ENCODE data around the gene TCF12.
"Not testable (repeated sequence)": the region's sequence is repeated elsewhere in the genome, so short reads cannot be mapped to it uniquely, and the experiment has no call there.

The TCF12 gene

DNA sequence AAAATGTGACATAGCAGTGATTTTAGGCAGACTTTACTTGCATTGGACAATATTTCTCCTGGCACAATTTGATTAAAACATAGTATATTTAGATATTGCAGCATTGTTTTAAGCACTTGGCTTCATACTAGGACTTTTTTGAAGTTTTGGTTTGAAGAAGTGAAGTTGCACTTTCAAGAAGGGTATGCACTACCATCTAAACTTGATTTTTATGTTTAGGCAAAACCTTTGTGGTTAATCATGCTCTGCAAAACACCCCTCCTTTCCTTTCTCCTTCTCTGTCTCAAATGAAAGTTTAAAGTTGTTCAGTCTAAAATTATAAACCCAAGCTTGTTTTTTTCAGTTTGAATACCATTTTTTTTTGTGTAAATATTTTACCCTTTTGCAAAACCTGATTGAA, 173.8 kb downstream of the TCF12 start:
- DNase-seq (ENCODE audit: low read depth, low spot score): no peak

DNA sequence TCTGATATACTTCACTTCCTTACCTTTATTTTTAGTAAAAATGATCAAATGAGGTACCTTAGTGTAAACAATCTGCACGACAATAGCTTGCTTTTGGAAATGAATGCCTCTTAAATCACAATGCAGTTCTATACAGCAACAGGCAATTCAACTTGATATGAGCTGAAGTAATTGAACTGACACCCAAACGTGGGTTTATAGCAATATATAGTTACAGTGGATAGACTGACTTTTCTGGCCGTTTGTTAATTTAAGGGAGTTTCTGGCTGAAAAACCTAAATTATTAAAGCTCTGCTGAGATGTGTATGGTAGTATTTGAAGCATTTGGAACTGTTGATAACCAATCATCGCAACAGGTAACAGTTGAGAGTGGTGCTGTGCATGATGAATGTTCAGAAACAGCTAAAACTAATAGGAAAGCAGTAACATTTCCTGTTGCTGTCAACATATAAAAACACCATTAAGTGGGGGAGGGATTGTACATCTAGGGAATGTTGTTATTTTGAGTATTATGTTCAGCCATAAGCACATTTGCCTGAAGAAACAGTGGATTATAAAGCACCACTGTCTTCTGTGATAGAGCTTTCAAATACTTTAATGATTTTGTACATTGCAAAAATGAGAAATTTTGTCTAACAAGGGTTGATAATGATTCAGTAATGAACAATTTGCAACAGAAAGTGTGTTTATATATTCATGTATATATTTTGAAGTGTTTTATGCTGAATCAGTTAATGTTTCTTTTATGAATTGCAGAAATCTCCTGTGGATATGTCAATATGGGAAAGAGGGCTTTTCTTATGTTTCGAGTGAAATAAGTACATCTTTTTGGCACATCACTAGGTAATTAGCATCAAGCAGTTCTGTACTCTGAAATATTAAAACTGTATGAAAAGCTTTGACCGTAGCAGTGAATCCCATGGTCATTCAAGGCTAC, 176.1 kb downstream of the TCF12 start:
- no peak for DNase-seq (ENCODE audit: low read depth, low spot score)

DNA sequence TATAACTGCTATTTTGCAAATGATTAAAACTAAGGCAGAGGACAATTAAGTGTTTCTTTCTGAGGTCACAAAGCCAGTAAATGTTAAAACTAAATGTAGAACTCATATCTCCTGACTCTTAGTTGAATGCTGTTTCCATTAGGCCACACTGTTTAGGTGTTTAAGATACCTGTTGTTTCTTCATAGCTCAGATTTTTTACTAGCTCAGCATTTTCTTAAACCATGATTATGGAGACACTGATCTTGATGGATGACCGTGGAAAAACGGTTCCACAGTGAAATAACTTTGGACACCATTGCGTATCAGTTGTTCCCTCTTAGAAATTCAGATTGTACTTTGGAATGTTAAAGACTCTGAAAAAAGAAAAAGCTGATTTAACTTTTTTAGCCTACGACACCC, 177.5 kb downstream of the TCF12 start:
- DNase-seq (ENCODE audit: low read depth, low spot score): no peak

DNA sequence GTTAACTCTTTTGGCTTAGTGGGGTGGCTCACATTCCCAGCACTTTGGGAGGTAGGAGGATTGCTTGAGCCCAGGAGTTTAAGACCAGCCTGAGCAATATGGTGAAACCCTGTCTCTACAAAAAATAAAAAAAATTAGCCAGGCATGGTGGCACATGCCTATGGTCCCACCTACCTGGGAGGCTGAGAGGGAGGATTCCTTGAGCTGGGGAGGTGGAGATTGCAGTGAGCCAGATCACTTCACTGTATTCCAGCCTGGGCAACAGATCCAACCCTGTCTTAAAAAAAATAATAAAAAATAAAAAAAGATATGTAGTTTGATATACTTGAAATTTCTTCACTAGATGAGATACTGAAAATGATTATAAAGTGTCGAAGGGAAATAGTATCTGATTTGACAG, 178.8 kb downstream of the TCF12 start:
- no peak for DNase-seq (ENCODE audit: low read depth, low spot score)

DNA sequence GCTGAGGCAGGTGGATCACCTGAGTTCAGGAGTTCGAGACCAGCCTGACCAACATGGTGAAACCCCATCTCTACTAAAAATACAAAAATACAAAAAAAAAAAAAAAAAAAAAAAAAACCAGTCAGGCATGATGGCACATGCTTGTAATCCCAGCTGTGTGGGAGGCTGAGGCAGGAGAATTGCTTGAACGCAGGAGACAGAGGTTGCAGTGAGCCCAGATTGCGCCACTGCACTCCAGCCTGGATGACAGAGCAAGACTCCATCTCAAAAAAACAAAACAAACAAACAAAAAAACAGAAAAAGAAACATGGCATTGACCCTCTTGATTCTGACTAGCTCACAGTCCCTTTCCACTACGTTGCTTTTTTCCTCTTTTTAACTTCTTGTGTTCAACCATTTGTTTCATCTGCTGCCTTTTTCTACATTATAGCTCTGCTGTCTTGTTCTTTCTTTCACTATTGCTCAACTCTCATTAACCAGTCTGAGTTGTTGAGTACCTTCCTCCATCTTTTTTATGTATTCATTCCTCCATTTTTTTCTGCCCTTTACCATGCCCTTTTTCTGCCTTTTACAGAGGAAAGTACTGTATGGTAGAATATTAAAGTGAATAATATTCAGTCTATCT, 179.6 kb downstream of the TCF12 start:
- not testable (repeated sequence) for DNase-seq (ENCODE audit: low read depth, low spot score)

DNA sequence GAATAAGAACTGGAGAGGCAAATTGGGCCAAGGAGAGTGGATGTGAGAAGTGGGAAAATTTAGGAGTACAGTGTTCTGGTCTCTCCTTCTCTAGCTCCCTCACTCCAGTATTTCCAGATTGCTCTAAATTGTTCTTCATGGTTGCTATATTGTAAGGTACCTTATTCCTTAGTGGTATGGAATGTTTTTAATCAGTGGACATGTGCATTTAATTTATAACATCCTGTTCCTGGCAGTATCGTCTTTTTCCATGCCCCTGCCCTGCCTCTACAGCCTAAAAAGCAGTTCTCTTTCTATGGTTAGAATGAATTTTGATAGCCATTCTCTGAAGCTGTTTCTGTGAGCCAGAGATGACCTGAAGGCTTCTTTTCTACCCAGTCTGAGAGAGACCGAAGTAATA, 180.5 kb downstream of the TCF12 start:
- DNase-seq (ENCODE audit: low read depth, low spot score): no peak

DNA sequence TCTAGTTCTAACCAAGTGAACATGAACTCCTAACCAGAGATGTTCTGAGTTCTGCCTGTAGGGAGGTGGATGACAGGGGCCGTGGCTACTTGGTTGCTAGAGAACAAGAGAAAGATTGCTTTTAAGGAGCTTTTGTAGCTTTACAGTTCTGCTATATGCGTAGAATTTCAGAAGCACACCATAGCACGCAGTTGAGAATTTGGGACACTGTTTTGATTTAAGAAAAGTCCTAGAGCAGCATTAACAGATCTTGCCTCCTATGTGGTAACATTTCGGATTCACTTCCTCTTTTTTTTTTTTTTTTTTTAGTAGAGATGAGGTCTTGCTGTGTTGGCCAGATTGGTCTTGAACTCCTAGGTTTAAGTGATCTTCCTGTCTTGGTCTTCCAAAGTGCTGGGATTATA, 181.7 kb downstream of the TCF12 start:
- no peak for DNase-seq (ENCODE audit: low read depth, low spot score)

DNA sequence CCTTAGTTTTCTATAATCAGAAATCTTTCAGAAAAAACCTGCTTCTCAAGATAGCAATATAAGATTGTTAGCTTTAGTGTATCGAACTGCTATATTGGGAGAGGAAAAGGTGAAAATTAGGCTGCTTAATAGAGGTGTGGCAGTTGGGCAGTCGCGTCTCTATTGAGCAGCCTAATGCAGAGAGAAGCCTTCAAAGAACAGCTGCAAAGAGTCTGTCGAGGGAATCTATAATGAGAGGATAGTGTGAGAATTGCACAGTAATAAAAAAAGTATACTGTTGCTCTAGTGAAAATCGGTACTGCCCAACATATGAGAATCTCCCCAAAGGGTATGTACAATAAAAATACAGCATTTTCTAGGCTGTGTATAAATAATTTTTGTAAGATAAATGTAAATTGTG, 184.4 kb downstream of the TCF12 start:
- no peak for DNase-seq (ENCODE audit: low read depth, low spot score)

DNA sequence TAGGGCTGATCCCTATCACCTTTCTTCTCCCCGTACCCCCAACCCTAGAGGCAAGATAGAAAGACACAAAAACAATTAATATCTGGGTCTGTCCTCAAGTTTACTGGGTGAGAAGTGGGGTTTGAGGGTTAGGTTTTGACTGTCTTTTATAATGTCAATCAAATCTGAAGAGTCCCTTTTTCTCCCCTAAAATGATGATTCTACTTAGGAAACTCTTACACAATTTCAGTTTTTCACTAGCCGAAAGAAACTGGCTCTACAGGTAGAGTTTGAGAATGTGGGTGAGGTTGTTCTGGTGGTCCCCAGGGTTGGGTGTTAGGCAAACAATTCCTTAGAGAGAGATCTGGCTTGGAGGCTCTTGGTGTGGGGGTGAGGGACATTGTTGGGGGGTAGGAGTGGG, 189.9 kb downstream of the TCF12 start:
- no peak for DNase-seq (ENCODE audit: low read depth, low spot score)

DNA sequence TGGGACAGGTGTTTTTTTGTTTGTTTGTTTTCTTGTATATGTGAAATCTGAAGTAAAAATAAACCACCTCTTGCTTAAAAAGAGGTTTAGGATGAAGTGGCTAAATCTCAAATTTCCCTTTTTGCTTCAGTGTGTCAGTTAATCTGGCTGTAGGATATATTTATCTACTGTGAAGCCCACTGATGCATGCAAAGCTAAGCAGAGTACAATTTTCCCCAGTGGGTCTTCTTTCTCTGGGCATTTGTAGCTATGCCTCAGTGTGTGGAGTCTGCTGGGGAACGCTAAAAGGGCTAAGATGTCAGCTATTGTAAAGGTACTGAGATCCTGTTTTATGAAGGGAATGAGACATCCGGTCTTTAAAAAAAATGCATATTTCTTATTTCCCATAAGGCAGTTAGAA, 190.6 kb downstream of the TCF12 start:
- no peak for DNase-seq (ENCODE audit: low read depth, low spot score)

DNA sequence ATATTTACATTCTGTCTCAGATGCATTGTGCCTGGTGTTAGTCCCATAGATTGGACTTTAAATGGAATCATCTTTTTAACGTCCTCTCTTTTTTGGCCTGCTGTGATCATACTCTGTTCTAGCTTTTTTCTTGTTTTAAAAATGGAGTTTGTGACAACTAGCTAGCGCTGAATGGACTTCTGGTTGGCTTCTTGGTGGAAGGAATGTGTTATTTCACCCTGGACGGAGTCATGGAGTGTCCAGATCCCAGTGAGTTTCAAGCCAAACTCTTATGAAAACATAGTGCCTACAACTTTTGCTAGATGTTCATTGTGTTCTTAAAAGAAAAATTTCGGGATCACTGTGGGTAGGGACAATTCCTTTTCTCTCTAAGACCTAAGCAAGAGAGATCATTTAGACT, 192.6 kb downstream of the TCF12 start:
- DNase-seq (ENCODE audit: low read depth, low spot score): no peak

DNA sequence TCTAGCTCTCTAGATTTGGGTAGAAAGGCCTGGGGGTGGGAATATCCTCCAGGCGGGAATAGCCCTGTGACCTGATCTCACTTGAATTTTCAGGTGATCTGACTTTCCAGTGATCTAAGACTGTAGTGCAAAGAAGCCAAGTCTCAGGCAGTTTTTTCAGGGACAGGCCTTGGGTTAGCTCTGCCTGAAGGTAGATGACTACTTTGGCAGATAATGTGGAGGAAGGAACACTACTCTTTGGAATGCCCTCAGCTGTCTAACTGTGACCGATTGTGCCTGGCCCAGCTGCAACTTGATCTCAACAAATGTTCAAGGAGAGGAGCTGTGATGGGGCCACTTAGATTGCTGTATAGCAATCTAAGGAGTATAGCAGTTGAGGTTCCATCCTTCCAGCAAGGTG, 193.7 kb downstream of the TCF12 start:
- no peak for DNase-seq (ENCODE audit: low read depth, low spot score)

DNA sequence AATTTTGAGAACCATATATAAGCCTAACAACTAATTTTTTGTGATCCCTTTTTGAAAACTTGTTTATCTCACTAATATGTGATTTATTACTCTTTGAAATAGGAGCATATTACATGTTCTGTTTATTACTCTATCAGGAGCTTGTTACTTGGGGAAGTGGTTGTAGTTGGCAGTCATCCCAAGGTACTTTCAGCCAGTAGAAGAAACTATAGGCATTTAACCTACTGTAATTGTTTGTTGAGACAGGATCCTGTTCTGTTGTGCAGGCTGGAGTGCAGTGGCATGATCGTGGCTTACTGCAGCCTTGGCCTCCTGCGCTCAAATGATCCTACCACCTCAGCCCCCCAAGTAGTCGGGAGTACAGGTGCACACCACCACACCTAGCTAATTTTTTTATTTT, 195.6 kb downstream of the TCF12 start:
- no peak for DNase-seq (ENCODE audit: low read depth, low spot score)

DNA sequence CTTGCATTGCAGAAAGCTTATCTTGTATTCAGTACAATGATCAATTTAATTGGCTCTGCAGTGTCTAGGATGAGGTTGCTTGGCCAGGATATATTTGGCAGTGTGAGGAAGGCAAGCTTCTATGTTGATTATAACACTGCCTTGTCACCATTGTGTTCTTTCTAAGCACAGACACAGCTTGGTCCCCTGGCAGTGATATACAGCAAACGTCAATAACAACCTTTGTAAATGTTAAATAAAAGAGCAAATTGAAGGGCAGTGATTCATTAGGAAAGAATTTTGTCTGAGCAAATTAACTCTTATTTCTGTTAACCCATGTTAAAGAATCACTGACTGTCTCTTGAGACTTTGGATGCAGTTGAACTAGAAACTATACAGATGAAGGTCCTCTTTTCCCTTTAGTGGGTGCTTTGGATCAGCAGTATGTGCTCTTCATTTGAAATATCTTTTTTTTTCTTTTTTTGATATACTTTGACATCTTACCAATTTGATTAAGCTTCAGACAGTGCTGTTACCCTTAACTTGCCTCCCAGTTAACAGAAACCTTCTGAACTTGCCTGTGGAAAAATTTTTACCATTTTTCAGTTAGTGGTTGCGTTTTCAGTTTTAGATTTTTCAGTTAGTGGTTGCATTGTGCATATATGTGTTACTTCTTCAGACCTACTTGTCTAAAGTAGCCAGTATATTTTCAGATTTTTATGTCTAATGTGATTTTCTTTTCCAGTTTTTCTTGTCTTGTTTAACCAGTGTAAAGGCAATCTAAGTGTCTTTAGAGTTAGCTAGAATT, 199.8 kb downstream of the TCF12 start:
- DNase-seq (ENCODE audit: low read depth, low spot score): no peak

DNA sequence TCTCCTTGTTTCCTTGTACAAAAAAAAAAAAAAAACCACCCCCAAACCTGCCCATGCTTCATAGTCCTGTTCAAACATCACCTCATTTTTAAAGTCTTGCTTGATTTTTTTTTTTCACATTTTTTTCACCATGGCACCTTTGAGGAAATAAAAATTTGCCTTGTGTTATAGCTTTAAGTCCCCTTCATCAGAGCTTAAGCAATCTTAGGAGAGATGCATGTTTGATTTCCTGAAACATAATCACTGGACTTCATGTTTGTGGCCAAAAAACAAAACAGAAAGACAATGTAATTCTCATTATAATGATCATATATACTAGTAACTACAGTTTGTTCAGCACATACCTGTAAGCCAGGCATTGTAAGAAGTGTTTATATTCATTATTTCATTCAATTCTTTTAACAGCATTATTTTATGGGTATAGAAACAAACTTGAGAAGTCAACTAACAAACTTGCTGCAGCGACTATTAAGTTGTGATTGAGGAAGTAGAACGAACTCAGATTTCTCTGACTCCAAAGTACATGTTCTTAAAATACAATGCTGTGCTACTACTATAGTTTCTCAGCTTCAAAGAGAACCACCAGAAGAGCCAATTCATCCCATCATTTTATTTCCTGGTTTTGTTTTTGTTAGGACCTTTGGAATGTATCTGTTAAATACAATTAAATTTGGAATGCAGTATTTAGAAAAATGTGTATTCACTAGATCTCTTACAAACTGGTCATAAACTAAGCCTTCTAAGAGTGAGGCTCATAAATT, 203.8 kb downstream of the TCF12 start:
- DNase-seq (ENCODE audit: low read depth, low spot score): no peak

DNA sequence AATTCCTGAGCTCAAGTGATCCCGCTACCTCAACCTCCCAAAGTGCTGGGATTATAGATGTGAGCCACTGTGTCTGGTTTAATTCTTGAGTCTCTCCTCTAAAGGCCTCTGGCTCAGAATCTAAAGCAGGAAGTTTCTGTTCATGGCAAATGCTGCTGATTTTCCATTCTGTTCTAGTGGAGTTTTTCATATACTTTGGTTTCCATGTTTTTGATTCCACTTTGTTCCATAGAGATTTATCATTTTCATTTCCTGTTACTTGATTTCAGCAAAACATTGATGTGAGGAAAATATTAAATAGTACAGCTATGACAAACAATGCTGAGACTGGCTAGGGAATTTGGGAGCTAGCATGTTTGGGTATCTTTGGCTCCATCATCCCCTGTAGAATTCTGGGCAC, 205.6 kb downstream of the TCF12 start:
- DNase-seq (ENCODE audit: low read depth, low spot score): no peak

DNA sequence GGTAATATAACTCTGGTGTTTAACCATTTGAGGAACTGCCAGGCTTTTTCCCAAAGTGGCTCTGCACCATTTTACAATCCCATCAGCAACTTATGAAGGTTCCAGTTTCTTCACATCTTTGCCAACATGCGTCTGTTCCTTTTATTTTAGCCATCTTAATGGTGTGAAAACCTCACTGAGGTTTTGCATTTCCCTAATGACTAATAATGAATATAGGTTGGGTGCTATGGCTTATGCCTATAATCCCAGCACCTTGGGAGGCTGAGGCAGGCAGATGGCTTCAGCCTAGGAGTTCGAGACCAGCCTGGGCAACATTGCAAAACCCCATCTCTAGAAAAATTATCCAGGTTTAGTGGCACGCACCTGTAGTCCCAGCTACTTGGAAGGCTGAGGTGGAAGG, 210.6 kb downstream of the TCF12 start:
- no peak for DNase-seq (ENCODE audit: low read depth, low spot score)

DNA sequence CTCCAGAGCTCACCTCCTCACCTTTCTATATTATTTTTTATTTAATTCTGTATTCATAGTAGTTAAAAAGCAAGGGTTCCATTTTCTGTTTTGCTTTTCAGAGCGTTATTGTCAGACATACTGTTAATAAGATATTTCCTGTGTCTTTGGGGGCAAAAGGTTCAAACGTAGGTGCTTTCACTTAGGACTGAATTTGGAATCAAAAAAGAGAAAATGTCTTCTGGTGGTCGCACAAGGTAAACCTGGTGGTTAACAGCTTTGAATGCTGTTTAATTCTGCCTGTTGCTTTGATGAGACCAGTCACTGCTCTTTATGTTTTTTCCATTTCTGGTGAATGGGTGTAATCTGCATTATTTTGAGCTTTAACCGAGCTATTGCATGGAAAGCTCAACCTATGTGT, 212.5 kb downstream of the TCF12 start:
- DNase-seq (ENCODE audit: low read depth, low spot score): no peak

DNA sequence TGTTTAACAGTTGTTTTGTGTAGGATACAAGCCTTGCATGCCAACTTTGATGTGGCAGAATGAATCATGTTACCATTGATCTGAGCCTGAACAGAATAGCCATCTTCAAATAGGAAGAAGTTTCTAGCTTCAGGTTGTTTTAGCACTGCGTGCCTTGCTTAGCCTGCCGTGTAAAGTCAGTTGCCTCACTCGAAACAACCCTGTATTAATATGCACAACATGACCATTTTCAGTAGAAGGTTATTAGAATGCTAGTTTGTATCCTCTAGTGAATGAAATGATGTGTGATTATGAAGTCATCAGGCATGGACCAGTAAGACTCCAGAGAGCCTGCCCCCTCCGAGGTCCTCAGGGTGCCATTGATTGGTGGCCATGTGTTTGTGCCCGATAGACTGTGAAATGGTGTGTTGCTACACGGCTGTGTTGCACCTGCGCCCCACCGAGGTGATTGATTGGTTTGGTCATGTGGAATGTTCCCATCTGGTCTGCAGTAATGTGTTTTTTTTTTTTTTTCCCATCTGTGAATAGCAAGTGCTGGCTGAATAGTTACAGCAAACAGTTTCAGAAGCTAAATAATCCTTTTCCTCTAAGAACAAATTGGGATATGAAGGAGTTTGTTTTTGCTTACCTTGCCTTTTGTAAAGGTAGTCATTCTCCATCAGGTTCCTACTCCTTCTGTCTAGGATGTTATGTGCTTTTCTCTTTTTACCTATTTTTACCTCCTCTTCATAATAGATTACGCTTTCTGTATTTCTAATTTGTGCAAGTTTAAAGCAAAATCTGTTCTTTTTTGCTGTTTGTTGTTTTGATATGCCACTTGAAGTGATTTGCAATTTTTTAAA, 214.9 kb downstream of the TCF12 start:
- no peak for DNase-seq (ENCODE audit: low read depth, low spot score)

DNA sequence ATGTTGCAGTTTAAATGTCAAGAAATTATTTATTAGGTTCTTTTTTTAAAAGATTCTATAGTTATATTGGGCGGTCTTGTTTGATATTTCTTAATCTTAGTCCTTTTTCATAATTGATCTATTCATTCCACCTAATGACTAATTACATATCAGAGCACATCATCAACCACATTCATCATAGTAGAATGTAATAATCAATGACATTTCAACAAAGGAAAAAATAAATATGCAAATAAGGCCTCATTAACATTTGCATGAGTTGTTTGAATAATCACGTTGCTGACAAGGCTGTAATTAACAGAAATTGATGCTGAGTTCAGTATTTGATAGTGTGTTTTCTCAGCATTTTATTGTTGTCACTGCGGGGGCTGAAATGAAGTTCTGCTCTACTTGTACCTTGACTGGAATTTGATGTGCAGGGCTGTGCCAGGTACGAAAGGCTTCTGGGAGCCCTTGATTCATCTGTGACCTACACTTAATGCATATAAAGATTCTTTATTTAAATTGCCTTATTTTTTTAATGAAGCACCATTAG, 215.7 kb downstream of the TCF12 start:
- DNase-seq (ENCODE audit: low read depth, low spot score): no peak

DNA sequence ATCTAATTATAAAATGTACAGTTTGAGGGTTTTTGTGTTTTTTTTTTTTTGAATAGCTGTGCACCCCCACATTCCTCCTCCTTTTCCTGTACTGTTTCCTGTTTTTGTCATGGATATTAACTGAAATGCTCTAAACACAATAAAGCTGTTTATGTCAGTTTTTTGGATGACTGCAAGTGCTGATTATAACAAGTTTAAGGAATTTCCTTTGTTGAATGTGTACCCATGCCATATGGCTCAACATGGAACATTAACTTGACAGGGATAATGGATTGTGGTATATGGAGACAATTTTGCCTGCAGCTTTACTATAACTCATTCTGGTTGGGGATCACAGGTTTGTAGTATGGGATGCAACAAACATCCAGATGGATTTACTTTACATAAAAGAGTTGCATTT, 216.4 kb downstream of the TCF12 start:
- no peak for DNase-seq (ENCODE audit: low read depth, low spot score)
